Neuron (in vitro differentiated cells): ENCODE results near the gene TBX1.

Source experiments
- H2AFZ ChIP-seq: one replicate; pipeline ENCODE4 v1.6.1; 2013; ENCODE audit warnings: low read depth, mild to moderate bottlenecking, inconsistent platforms, low read length, moderate library complexity
- H3K27me3 ChIP-seq: one replicate; pipeline ENCODE4 v1.6.1; 2013; ENCODE audit warnings: low read length; ENCODE audit not compliant: insufficient read depth
- H3K36me3 ChIP-seq: one replicate; pipeline ENCODE4 v1.6.1; 2013; ENCODE audit warnings: low read length; ENCODE audit not compliant: insufficient read depth
- H3K4me1 ChIP-seq: one replicate; pipeline ENCODE4 v1.6.1; 2013; ENCODE audit warnings: low read length; ENCODE audit not compliant: insufficient read depth
- H3K4me3 ChIP-seq: 2 replicates; pipeline ENCODE4 v1.5.1; 2013; ENCODE audit warnings: mild to moderate bottlenecking, low read length, moderate library complexity
- H3K9me3 ChIP-seq: one replicate; pipeline ENCODE4 v1.6.1; 2013; ENCODE audit warnings: low read length

Gene TBX1

DNA sequence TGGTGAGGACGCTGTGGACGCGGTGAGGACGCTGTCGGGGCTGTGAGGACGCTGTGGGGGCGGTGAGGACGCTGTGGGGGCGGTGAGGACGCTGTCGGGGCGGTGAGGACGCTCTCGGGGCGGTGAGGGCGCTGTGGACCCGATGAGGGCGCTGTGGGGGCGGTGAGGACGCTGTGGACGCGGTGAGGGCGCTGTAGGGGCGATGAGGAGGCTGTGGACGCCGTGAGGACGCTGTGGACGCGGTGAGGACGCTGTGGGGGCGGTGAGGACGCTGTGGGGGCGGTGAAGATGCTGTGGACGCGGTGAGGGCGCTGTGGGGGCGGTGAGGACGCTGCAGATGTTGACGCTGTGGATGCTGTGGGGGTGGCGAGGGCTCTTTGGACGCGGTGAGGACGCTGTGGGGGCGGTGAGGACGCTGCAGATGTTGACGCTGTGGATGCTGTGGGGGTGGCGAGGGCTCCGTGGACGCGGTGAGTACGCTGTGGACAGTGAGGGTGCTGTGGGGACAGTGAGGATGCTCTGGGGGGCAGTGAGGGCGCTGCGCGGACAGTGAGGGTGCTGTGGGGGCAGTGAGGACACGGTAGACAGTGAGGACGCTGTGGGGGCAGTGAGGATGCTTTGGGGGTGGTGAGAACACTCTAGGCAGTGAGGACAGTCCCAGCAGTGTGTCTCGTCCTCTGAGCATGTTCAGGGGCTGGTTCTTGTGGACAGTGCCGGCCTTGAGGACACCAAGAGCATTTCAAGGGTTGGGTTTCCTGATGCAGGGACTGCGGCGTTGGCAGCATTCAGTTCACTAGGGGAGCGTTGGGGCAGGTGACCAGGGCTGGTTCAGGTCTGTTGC, 33.0 kb upstream of the TBX1 start:
- Histone ChIP-seq H3K4me3 (no peak overlapping the region), H3K4me1 (peaks cover 19% of the 10 kb centered on the region), H3K36me3 (no peaks in the 10 kb centered on the region), H2AFZ (no peak overlapping the region), H3K27me3 (peaks cover 76% of the 10 kb centered on the region), H3K9me3 (peaks cover 5% of the 10 kb centered on the region)

DNA sequence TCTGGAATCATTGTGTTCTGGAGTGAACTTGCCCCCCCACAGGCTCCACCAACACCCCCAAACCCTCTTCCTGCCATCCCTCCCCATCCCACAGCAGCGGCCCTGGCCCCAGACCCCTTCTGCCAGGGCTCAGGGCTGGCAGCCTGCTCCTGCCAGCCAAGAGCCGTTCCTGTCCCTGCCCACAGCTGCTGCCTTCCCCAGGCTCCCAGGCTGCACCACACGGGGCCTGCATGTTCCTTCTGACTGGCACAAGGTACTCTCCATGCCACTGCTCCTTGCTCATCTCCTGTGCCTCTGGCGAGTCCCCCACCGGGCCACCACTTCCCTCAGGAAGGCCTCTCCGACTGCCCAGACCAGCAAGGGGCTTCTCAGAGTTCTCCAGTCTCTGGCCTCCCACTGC, 32.3 kb upstream of the TBX1 start:
- no peak overlapping the region for H3K4me3 ChIP-seq
- H3K27me3 ChIP-seq: peaks cover 73% of the 10 kb centered on the region
- no peak overlapping the region for H2AFZ ChIP-seq
- H3K36me3 ChIP-seq: no peaks in the 10 kb centered on the region
- H3K4me1 ChIP-seq: peaks cover 13% of the 10 kb centered on the region
- peaks cover 4% of the 10 kb centered on the region for H3K9me3 ChIP-seq

DNA sequence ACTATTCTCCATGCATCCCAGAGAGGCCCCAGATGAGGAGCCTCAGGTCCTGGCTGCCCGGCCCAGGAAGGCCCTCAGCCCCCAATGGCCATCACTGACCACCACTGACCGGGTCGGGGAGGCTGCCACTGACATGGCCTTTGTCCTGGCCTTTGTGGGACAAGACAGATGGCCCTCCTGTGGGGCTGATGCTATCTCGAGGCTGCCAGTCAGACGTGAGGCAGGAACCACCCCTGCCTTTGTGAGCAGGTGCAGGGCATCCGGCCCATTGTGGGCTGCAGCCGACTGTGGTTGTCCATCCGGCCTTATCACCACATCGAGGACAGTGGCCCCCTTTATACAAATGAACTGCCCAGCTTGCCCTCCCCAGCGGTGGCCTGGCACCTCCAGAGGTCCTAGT, 31.7 kb upstream of the TBX1 start:
- Histone ChIP-seq H3K36me3 (no peaks in the 10 kb centered on the region), H3K27me3 (peaks cover 68% of the 10 kb centered on the region), H3K9me3 (peaks cover 4% of the 10 kb centered on the region), H3K4me3 (no peak overlapping the region), H3K4me1 (peaks cover 8% of the 10 kb centered on the region), H2AFZ (no peak overlapping the region)

DNA sequence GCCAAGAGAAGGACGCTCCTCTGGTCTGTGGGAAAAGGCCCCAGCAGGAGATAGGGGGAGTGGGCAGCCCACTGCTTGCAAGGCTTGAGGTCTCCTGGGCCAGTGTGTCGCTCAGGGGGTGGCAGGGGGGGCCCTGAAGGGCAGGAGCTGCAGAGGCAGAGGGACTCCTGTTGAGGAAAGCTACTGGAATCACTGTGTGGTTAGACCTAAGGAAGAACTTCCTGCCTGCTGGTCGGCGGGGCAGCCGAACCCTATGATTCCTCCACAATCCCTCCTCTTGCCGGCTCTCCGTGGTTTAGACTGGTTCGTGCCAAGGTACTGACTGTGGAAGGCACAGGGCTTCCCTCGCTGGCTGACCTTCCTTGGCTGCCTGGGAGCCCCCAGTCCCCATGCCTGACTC, 31.1 kb upstream of the TBX1 start:
- Histone ChIP-seq H2AFZ (no peak overlapping the region), H3K27me3 (peaks cover 65% of the 10 kb centered on the region), H3K36me3 (no peaks in the 10 kb centered on the region), H3K4me3 (no peak overlapping the region), H3K9me3 (peaks cover 4% of the 10 kb centered on the region), H3K4me1 (peaks cover 7% of the 10 kb centered on the region)

DNA sequence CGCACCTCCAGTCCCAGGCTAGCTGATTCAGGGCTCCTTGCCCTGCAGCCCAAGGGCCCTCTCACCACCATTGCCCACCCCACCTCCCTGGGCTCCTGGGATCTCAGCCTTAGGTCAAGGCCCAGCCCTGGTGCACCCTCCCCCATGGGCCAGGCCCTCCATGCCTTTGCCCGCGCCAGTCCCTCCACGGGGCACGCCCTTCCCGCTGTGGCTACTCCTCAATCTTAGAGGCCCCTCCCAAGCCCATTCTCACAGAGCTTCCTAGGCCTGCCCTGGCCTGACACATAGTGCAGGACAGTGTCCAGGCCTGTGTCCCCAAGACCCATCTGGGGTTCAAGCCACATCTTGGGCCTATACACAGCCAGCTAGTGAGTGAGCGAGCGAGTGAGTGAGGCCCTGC, 30.4 kb upstream of the TBX1 start:
- Histone ChIP-seq H3K4me3 (no peak overlapping the region), H3K4me1 (peaks cover 7% of the 10 kb centered on the region), H2AFZ (peak overlapping the region; percentile 1), H3K36me3 (no peaks in the 10 kb centered on the region), H3K27me3 (peaks cover 65% of the 10 kb centered on the region), H3K9me3 (peaks cover 4% of the 10 kb centered on the region)

DNA sequence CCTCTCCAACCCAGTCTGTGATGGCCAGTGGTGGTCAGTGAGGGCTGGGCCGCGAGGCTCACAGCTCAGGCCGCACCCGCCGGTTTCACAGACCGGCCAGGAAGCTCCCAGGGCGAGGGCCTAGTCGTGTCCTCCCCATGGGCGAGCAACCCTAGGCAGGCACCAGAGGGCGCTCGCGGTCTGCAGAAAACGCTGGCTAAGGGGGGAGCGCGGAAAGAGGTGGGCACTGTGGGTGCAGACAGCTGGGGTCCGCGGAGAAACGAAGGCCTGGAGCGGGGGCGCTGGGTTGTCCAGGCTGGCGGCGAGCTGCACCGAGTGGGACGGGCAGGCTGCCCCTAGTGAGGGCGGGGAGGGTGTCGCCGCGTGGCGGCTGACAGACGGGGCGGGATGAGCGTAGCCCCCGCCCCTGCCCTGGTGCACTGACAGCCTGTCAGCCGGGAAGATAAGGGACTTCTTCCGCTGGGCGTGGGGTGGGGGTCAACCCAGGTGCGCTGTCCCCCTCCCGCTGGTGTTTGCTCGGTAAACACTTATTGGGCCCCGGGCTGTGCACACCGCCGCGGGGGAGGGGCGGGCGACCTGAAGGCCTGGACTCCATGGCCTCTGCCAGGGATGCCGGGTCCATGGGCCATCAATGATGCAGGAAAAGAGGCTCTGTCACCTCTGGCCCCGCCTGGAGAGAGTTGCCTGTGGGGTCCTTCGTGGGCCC, 29.8 kb upstream of the TBX1 start:
- Histone ChIP-seq H3K9me3 (peaks cover 4% of the 10 kb centered on the region), H3K36me3 (no peaks in the 10 kb centered on the region), H3K4me1 (peaks cover 7% of the 10 kb centered on the region), H3K4me3 (no peak overlapping the region), H2AFZ (peak overlapping the region; percentile 1), H3K27me3 (peaks cover 66% of the 10 kb centered on the region)

DNA sequence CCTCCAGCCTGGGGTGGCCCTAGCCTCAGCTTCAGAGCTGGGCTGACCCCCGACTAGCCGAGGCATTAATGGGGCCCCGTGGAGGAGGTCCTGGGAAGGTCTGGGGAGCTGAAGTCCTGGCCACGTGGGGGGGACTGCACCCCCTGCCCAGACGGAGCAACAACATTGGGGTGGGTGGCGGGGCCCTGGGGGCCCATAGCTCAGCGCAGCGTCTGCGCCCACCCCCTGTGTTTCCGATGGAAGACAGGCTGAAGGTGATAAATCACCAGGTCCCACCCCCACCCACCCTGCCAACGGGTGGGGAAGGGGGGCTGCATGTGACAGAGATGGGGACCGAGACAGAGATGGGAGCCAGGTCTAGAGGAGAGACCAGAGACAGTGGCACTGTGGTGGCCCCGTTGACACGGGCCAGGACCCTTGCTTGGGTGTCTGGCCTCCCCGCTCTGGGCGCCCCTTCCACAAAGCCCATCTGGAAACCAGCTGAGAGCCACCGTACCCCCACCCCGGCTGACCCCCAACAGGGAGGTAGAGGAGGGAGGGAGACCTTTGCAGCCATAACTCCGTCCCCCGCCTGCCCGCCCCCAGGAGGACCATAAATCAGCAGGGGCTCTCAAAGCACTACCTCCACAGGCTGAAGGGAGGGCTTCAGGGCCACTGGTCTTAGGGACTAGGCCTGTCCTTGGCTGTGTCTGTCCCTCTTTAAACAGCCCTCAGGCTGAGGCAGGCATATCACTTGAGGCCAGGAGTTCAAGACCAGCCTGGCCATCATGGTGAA, 29.0 kb upstream of the TBX1 start:
- H3K9me3 ChIP-seq: peaks cover 4% of the 10 kb centered on the region
- no peak overlapping the region for H3K4me3 ChIP-seq
- H3K4me1 ChIP-seq: peaks cover 7% of the 10 kb centered on the region
- no peaks in the 10 kb centered on the region for H3K36me3 ChIP-seq
- no peak overlapping the region for H2AFZ ChIP-seq
- peaks cover 66% of the 10 kb centered on the region for H3K27me3 ChIP-seq

DNA sequence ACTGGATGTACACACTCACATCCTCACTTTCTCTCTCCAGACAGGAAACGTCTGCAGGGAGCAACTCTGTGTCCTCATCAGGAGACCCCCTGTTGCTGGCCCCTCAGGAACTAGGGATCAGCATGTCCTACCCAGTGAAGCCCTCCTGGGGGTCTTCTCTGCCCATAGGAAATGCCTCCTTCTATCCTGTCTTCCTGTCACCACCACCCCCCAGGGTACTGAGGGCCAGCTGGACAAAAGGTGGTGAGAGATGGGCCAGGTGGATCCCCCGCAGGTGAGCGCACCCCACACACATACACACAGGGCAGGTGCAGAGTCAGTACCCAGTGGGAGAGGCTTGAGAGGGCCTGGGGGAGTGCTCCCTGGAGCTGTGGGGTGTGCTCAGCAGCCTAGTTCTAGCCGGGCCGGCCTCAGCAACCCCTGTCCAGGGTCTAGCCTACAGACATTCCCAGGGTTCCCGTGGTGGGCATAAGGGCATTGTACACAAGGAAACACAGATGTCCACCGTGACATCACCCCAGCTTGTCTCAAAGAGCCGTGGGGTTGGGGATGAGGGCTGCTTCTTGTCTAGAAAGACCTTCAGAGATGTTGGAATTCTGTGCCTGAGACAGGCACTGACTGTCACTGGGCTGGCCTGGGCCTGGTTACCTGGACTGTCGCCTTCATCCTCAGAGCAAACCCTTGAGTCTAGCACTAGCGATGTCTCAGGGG, 28.0 kb upstream of the TBX1 start:
- Histone ChIP-seq H2AFZ (no peak overlapping the region), H3K27me3 (peaks cover 66% of the 10 kb centered on the region)

DNA sequence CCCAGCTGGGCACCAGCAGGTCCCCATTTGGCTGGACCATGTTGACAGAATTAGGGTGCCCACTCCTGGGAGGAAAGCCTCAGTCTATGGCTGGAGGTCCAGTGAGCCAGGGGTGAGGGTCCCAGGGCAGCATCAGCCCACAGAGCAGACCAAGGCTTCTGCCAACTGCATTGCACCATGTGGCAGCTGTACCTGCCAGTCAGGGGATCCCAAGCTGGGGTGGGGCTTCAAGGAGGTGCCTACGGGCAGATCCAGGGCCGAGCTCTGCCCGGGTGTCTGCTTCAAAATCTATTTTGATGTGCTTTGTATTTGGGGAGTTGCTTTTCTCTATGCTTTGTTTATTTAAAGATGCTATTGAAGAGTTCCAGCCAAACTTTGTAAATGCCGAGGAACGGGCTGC, 26.8 kb upstream of the TBX1 start:
- no peaks in the 10 kb centered on the region for H3K9me3 ChIP-seq
- H2AFZ ChIP-seq: no peak overlapping the region
- peaks cover 9% of the 10 kb centered on the region for H3K4me1 ChIP-seq
- no peak overlapping the region for H3K4me3 ChIP-seq
- H3K36me3 ChIP-seq: no peaks in the 10 kb centered on the region
- H3K27me3 ChIP-seq: peaks cover 56% of the 10 kb centered on the region

More for the DNA sequence above, 28.0 kb upstream of the TBX1 start:
- Histone ChIP-seq H3K9me3 (no peaks in the 10 kb centered on the region), H3K36me3 (no peaks in the 10 kb centered on the region), H3K4me1 (peaks cover 7% of the 10 kb centered on the region), H3K4me3 (no peak overlapping the region)

DNA sequence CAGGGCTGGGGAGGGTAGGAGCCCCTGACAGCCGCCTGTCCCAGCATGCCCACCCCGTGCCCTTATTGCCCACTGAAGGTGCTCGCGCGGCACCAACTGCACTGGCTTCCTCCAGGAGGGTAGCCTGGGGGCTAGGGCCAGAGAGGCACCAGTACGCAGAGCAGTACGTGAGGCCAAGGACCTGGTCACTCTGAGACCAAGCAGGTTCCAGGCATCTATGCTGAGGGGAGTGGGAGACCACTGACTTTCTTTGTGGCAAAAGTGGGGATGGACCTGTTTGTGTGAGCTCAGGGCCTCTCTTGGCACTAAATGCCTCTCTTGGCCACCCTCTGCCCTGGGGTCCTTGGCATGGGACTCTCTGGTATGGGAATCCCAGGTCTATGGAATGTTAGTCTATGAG, 26.4 kb upstream of the TBX1 start:
- no peaks in the 10 kb centered on the region for H3K9me3 ChIP-seq
- H3K27me3 ChIP-seq: peaks cover 52% of the 10 kb centered on the region
- H3K36me3 ChIP-seq: no peaks in the 10 kb centered on the region
- peaks cover 9% of the 10 kb centered on the region for H3K4me1 ChIP-seq
- no peak overlapping the region for H2AFZ ChIP-seq
- H3K4me3 ChIP-seq: no peak overlapping the region

DNA sequence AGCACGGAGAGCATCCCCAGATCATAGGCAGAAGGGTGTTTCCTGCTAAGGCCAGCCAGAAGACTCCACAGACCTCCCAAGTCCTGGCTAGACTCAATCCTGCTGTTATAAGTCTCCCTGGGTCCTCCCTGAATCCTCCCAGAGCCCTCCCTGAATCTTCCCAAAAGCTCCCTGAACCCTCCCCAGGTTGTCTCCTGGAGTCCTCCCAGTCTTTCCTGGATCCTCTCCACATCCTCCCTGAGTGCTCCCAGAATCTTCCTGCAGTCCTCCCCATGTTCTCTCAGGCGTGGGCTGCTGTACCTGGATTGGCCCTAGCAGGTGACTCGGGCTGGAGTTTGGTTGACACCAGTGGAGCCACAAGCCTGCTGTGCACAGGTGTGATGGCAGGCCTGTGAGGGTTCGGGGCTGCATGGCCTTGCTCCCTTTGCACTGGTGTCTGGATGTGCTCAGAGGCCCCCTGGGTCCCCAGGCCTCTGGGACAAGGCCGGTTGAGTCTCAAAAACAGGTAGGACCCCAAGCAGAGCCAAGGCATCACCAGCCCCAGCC, 25.7 kb upstream of the TBX1 start:
- no peak overlapping the region for H3K4me3 ChIP-seq
- H2AFZ ChIP-seq: no peak overlapping the region
- H3K4me1 ChIP-seq: peaks cover 9% of the 10 kb centered on the region
- peaks cover 51% of the 10 kb centered on the region for H3K27me3 ChIP-seq
- no peaks in the 10 kb centered on the region for H3K36me3 ChIP-seq
- no peaks in the 10 kb centered on the region for H3K9me3 ChIP-seq

DNA sequence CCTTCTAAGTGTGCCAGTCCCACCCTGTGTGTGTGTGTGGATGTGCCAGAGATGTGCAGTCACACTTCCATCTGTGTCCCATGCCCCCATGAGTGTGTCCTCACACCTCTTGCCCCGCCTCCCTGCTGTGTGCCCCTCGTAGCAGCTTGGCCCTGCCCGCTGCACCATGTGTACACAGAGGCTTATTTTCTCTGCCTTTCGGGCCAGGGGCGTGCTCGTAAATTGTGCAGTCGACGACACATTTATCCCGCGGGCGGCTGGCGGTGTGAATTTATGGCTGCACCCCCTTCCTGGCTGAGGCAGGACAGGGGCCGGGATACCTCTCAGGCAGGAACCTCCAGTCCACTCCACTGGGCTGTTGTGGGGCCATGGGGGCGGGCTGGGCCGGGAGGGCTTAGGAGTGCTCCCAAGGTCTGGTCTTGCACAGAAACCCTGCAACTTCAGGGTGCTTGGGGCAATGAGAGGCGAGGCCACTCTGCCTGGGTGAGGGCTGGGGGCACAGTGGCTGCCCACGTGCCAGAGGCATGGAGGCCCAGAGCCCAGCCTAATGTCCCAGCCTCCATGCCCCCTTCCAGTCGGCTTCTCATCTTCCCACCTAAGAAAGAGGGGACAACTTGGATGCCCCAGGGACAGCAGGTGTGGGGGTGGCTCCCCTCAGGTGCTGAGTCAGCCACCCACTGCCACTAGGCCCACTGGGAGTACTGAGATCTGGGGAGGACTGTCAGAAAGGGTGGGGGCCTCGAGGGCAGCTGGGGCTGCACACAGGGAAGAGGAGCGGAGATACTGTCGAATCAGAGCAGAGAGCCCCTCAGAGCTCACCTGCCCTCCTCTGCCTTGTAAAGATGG, 24.7 kb upstream of the TBX1 start:
- peaks cover 3% of the 10 kb centered on the region for H3K4me1 ChIP-seq
- H3K36me3 ChIP-seq: no peaks in the 10 kb centered on the region
- H3K4me3 ChIP-seq: no peak overlapping the region

More for the DNA sequence above, 24.7 kb upstream of the TBX1 start:
- H3K9me3 ChIP-seq: no peaks in the 10 kb centered on the region
- no peak overlapping the region for H2AFZ ChIP-seq
- peaks cover 49% of the 10 kb centered on the region for H3K27me3 ChIP-seq
